H54 (cell line): ENCODE measurements around the gene ARID4B.
A peak's percentile ranks its signal among the peaks of the same experiment; 100 is the strongest.

Experiments
- DNase-seq: peaks from one replicate; pipeline ENCODE4 v3.0.0; 2011; ENCODE audit warnings: low spot score, mixed read lengths; ENCODE audit not compliant: insufficient read length
- FAIRE-seq: peaks from 3 replicates; lab custom pipeline; 2011; peaks lifted over from hg19 to GRCh38; lab: Jason Lieb, UNC
- POLR2A ChIP-seq: IDR thresholded peaks from 2 replicates; pipeline ENCODE4 v1.6.1; 2011; ENCODE audit warnings: low read depth, mild to moderate bottlenecking, low read length

Gene ARID4B

DNA sequence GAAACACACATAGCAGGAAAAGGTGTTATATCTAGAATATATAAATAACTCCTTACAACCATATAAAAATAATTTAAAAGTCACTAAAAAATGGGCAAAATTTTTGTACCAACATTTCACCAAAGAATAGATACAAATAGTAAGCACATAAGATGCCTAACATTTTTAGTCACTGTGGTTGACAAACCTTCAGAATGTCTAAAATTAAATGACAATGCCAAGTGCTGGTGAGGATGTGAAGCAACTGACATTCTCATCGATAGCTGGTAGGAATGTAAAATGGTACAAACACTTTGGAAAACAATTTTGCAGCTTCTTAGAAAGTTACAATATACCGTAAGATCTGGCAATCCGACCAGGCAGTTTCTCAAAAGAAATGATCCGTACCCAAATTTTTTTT lies 185.0 kb downstream of the ARID4B start:
- FAIRE-seq (no peak), DNase-seq (no peak)
- no peak for TF ChIP-seq POLR2A

DNA sequence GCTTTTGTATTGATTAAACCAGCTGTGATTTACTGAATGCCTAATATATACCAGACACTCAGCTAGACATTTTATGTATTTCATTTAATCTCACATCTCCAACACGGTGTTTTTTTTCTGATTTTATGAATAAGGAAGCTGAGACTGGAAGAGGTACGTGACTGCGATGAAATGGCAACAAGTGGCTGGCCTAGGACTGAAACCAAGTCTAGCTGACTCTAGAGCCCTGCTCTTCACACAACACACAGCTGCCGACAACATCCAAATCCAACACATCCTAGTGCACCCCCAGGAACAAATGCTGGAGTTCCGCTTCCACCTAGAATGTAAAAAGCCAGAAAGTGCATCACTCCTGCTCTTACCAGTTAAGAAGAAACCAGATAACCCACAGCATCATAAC lies 188.7 kb downstream of the ARID4B start:
- DNase-seq (no peak), FAIRE-seq (no peak)
- no peak for TF ChIP-seq POLR2A

DNA sequence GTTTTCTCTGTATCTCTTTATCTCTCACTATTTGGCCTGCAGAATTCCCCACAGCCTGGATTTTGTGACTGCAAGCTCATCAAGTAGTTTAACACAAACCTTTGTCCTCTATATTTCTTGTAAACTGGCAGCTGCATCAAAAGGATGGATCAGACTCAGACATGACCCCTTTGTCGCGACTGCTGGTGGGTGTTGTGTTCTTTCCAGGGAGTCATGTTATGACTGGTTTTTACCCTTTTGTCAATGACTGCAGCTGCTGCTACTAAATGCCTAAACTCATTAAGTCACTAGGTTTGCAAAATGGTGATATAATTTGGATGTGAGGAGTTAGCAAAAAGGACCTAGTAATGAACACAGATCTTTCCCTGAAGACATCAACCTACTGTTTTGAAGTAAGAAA lies 189.2 kb downstream of the ARID4B start:
- no peak for TF ChIP-seq POLR2A
- FAIRE-seq (no peak), DNase-seq (no peak)

DNA sequence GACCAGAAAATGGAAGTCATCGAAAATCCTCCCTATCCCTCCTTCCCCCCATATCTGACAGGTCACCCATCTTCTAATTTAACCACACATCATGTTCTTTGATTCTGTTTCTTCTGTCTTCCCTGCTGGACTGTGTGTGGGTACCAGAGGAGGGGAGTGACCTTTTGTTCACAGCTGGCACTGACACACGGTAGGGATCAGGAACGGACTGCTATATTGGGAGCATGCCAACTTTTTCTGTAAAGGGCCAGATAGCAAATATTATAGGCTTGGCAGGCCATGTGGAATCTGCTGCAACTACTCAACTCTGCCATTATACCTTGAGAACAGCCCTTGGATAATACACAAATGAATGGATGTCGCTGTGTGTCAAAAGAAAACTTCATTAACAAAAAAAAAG lies 191.9 kb downstream of the ARID4B start:
- no peak for FAIRE-seq
- TF ChIP-seq POLR2A = no peak
- no peak for DNase-seq

DNA sequence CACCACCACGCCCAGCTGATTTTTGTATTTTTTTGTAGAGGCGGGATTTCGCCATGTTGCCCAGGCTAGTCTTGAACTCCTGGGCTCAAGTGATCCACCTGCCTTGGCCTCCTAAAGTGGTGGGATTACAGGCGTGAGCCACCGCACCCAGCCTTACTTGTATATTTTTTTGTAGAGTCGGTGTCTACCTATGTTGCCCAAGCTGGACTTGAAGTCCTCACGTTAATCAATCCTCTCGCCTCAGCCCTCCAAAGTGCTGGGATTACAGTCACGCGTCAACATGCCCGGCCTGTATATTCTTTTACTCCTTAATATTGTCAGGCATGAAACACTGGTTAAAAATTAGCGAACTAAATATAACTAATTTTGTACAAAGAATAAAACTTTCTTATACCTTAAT lies 193.8 kb downstream of the ARID4B start:
- no peak for DNase-seq
- FAIRE-seq = no peak
- TF ChIP-seq POLR2A = no peak

DNA sequence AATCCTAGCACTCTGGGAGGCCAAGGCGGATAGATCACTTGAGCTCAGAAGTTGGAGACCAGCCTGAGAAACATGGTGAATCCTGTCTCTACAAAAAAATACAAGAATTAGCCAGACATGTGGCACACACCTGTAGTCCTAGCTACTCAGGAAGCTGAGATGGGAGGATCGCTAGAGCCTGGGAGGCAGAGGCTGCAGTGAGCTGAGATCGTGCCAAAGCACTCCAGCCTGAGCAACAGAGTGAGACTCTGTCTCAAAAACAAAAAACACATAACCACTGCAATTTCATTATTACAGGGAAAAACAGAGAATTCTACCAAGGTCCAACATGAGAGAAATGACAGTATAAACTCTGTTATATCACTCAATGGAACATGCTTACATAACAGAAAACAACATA lies 194.9 kb downstream of the ARID4B start:
- TF ChIP-seq POLR2A = no peak
- DNase-seq = no peak
- no peak for FAIRE-seq

DNA sequence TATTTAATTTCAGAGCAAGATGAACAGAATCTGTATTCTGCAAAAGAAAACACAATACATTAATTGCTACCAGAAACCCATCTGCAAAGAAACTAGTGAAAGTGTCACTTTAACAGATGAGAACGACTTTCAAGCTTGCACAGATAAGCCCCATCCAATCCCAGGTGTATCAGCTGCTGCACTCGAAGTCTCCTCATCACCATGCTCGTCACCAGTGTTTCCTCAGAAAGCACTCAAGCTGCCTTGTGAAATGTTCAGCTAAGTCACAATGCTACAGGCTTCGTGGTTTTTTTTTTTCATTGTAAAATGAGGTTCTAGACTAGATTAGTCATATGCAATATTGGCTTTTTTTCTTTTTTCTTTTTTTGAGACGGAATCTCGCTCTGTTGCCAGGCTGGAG lies 196.0 kb downstream of the ARID4B start:
- DNase-seq = no peak
- FAIRE-seq = no peak
- no peak for TF ChIP-seq POLR2A

DNA sequence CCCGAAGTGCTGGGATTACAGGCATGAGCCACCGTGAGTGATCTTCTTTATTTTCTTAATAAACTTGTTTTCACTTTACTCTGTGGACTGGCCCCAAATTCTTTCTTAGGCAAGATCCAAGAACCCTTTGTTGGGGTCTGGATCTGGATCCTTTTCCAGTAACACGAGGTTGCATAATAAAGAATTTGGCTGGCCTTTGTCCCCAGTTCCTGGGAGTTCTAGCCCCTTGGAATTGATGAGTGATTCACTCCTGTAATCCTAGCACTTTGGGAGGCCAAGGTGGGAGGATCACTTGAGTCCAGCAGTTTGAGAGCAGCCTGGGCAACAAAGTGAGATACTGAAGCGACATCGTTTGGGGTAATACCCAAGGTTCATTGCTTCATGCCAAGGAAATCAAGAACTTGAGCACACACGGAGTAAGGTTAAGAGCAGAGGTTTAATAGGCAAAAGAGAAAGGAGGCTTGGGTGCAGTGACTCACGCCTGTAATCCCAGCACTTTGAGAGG lies 197.2 kb downstream of the ARID4B start:
- DNase-seq (no peak), FAIRE-seq (no peak)
- TF ChIP-seq POLR2A = no peak

DNA sequence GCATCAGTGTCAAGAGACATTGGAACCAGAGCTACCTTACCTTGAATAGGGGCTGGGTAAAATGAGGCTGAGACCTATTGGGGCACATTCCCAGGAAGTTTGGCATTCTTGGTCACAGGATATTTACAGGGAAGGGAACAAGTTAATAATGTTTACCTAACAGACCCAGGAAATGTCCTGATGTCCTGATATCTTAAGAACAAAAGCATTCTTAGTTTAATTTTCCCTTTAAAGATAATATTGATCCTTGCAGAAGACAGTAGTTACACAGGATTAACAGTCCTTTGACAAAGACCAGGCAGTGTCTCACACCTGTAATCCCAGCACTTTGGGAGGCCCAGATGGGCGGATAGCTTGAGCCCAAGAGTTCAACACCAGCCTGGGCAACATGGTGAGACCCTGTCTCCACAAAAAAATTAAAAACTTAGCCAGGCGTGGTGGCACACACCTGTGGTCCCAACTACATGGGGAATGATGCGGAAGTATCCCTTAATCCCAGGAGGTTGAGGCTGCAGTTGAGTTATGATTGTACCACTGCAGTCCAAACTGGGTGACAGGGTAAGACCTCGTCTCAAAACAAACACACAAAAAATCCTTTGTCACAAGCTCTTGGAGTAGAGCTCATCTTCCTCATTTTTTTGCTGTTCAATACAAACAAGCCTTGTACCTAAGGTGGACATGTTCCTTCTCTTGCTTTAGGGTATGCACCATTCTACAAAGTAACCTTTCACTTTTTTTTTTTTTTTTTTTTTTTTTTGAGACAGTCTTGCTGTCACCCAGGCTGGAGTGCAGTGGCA lies 198.0 kb downstream of the ARID4B start:
- no peak for DNase-seq
- FAIRE-seq = no peak
- TF ChIP-seq POLR2A = no peak

DNA sequence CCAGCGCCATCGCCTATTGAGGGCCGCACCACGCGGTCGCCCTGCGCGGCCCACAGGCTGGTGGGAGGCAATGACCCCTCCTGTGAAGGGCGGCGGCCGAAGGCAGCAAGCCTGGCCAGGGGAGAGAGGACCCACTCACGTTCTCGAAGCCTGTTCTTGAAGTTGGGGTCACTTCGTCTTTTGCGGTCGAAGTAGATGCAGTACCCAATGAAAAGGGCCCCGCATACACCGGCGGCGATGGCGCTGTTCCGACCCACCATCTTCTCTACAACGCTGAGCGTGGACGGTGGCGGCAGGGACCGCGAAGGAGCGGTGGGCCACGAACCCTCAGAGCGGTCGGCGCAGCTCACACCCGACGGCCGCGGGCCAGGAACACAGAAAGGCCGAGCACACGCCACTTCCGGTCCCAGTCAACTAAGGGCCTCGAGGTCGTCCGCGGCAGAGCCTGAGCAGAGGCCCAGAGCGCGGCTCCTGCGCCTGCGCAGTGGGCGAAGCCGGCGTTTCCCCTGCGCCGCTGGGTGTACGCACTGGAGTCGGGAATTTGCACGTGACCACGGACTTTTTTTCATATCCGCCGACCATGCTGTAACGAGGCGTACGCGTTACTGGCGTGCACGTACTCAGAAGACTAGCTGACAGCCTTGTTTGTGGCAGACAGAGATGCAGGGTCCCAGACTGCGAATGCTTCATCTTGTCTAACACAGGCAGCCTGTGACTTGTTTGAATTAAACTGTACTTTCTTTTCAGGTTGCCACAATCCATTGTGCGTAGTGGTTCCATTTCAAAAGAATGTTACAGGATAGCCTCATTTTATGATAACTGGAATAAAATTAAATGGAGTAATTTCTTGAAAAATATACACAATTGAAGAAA lies 199.3 kb downstream of the ARID4B start, which contains the start of gene TOMM20:
Gene TOMM20, minus strand, starts transcription at position 382 of the 873 bp plus-strand sequence. Its CDS starts 122 bp downstream, at position 260.
- FAIRE-seq = peak; percentile 66
- peak; percentile 90 for DNase-seq

DNA sequence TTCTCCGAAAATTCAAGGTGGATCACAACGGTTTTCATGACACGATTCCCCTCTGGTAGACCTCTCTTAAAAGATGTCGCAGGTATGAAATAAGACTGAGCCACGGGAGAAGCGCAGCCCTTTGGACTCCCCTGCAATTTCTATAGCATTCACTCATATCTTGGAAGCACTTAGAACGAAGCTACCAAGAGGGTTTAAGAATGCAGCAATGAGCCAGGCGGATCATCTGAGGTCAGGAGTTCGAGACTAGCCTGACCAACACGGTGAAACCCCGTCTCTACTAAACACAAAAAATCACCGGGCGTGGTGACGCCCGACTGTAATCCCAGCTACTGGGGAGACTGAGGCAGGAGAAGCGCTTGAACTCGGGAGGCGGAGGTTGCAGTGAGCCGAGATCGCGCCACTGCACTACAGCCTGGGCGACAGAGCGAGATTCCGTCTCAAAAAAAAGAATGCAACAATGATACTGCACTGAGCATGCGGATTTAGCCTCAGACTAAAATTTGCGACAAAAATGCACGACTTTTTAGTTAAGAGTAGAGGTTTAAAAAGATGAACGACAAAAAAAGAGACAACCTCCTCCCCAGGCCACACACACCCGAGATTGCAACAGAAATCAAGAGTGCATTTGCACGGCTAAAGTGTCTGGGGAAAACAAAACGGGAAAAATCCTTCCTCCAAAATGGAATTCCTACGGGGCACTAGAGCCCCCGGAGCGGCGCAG lies 200.1 kb downstream of the ARID4B start:
- no peak for TF ChIP-seq POLR2A
- FAIRE-seq (no peak), DNase-seq (no peak)

More for the DNA sequence above, 199.3 kb downstream of the ARID4B start, which contains the start of gene TOMM20:
- TF ChIP-seq POLR2A = peak; percentile 91

DNA sequence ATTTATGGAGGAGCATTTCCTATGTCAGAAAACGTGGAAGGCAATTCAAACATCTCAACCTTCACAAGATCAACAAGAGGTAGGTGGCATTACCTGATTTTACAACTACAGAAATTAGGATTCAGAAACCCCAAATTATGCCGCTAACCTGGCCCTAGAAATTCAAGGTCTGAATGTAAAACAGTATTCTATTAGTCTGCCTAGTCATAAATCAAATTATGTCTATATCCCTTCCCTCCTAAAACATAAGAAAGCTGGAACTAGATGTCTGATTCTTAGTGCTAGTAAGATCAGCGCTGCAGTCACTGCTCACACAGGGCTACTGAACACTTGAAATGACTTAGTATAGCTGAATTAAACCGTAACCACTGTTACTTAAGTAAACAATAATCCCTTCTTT lies 200.8 kb downstream of the ARID4B start:
- no peak for FAIRE-seq
- TF ChIP-seq POLR2A = no peak
- no peak for DNase-seq

DNA sequence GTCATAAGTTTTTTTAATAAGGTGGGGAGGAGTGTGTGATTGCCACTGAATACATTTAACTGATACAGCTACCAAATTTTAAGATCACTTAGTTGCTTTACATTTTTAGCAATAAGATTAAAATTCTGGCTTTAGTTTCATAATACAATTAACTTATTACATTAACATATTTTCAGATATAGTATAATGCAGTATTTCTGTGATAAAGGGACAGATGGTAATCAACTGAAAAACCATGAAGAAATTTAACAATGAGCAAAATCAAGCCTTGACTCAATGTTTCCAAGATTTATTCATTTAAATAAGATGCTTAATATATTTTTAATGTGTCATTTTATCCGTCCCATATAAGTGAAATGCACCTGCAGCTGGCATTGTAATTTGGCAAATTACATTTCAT lies 203.3 kb downstream of the ARID4B start:
- TF ChIP-seq POLR2A = no peak
- DNase-seq (no peak), FAIRE-seq (no peak)
